Measurements from ENCODE around the gene MEGF11.

The MEGF11 gene

GRCh38 chr15:65929573-65929972 is 324.0 kb downstream of the MEGF11 start:
- DNase-seq, result no peak

DNA sequence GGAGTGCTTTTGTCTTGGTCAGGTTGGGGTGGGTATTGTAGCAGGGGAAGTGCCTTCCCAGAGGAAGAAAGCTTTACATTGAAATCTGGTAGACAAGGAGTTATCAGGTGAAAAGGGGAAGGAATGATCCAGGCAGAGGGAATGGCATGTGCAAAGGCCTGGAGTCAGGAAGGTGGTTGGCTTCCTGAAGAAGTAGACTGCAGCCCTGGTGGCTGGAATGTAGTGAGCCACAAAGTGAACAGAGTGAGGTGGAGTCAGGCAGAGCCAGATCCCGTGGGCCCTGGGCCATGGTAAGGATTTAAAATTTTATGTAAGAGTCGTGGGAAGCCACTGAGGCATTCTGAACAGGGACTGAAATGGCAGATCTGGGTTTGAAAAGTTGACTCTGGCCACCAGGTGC is 326.0 kb downstream of the MEGF11 start:
- DNase-seq, result no peak

GRCh38 chr15:65926899-65927298 is 326.7 kb downstream of the MEGF11 start:
- DNase-seq, result no peak

DNA sequence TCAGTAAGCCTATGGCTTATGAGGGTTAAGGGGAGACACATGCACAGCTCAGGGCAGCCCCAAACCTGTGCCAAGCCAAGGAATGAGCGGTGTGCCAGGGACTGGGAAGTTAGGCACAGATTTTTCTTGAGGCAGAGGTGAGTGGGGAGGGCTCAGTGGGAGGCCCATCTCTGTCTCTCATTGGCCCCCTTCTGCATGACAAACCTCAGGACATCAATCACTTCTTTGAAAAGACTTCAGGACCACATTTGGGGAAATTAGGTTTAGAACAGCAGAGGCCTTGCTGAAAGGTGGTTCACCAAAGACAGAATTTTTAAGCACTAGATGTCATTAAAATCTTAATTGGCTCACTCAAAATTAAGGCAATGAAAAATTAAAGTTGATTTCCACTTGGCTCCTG is 327.1 kb downstream of the MEGF11 start:
- no peak for DNase-seq

DNA sequence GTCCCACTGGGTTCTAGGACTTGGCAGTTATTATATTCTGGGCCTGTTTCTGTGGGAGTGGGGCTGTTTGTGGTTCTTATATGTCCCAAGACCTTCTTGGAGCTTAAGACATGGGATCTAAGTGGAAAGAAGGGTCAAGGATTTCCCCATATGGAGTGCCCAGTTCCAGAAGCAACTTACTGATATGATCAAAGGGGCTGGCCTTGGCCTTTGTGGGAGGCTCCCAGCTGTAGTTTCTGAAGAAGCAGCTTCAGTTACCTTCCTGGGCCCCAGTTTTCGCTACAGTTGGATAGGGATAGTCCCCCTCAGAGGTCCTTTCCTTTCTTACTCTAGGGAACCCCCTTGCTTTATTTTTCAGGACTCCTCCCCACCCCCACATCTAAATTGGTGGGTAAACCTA is 328.2 kb downstream of the MEGF11 start:
- no peak for DNase-seq

GRCh38 chr15:65924004-65924403 is 329.5 kb downstream of the MEGF11 start:
- DNase-seq, result no peak

GRCh38 chr15:65923264-65923663 is 330.3 kb downstream of the MEGF11 start:
- DNase-seq, result no peak

- DNase-seq, result no peak
Observed at GRCh38 chr15:65922621-65923020, 330.9 kb downstream of the MEGF11 start.

DNA sequence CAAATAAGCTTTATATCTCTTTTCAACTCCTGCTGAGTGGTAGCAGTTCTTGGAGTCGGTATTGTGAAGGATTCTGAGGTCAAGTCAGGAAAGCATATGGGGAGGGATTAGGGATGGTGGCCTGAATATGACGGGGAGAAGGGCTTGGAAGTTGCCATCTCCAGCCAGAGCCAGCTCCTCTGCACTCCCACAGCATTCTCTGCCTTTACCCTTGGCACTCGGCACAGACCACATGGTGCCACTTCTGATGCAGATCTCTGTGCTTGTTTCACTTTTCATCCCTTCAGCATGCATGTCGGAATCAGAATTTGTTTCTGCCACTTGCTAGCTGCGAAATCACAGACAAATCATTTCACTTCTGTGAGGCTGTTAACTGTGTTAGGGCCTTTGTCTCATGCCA is 331.8 kb downstream of the MEGF11 start:
- no peak for DNase-seq

DNA sequence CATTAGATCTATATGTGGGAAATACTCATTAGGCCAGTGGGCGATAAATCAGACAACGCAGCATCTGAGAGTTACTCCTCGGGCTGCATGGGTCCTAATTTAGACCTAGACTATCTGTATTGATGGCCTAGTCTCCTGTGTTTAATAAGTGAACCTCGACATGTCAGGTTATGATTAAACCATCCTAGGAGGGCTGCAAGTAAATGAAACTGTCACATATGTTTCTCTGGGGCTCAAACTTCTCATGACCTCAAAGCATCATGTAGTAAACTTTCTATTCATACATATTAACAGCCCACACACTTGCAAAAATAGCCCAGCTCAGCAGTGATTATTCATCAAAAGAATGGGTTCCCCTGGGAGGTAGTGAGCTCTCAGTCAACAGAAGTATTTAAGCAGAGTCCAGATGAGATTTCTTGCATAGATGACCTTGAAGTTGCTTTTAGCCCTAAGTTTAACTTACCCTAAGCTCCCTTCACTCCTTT is 332.7 kb downstream of the MEGF11 start:
- DNase-seq, result no peak

- DNase-seq, result no peak
Observed at GRCh38 chr15:65920121-65920520, 333.4 kb downstream of the MEGF11 start.

DNA sequence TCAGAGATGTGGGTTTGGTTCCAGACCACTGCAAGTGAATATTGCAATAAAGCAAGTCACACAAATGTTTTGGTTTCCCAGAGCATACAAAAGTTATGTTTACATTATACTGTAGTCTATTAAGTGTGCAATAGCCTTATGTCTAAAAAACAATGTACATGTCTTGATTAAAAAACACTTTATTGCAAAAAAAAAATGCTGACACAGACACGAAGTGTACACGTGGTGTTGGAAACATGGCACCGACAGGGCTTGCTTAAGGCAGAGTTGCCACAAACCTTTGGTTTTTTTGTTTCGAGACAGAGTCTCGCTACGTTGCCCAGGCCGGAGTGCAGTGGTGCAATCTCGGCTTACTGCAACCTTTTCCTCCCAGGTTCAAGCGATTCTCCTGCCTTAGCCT is 334.2 kb downstream of the MEGF11 start:
- DNase-seq, result no peak

- DNase-seq, result no peak
Observed at GRCh38 chr15:65918945-65919344, 334.6 kb downstream of the MEGF11 start.

DNA sequence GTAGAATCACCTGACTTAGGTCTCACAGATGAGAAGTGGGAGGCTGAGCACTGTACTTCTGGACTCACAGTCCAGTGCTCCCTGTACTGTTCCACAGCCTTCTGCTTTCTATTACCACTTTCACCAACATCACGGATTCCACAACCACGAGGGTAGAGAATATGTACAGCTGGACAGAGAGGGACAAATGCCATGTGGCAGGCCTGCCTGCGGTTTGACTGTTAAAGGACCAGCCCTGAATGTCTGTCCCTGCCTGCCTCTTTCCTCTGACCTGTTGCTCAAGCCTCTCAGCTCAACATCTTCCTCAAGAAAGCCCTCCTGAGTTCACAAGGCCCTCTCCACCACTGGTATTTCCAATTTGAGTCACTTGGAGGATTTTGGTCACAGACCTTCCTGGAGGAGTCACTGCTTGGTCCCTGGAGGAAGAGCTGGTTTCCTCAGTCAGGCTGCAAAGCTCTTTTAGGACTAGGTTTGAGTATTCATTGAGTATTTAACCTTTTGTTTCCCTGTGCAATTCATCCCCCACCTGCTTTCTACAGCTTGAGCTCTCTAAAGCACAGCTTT is 335.1 kb downstream of the MEGF11 start:
- no peak for DNase-seq

DNA sequence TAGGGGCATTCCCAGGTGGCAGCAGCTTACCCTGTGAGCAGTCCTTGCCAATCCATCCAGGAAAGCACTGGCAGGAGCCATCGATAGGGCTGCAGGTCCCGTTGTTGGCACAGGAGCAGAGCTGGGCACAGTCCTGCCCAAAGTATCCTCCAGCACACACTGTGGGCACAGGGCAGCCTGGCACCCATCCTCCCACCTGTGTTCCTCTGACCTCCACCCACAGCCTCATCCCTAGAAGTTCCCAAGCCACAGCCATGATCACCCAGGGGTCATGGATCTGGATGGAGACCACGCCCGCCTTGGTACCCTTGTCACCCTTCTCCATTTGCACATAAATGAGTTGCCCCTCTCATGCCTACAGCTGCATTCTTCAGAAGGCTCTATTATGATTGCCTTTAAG is 335.6 kb downstream of the MEGF11 start:
- no peak for DNase-seq

DNA sequence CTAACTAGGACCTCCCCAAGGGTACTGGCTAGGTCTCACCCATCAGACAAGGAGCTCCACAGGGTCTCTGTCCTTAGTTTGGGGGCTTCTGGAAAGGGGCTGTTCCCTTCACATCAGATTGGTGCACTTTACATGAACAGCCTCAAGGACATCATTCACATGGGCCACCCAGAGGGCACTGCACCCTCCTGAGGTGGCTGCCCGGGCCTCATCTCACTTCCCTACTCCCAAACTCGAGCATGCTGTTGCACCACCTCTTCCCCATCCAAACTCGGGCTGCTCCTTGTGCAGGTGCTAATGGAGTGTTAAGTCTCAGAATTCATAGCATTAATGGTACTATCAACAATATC is 336.2 kb downstream of the MEGF11 start:
- DNase-seq, result no peak

DNA sequence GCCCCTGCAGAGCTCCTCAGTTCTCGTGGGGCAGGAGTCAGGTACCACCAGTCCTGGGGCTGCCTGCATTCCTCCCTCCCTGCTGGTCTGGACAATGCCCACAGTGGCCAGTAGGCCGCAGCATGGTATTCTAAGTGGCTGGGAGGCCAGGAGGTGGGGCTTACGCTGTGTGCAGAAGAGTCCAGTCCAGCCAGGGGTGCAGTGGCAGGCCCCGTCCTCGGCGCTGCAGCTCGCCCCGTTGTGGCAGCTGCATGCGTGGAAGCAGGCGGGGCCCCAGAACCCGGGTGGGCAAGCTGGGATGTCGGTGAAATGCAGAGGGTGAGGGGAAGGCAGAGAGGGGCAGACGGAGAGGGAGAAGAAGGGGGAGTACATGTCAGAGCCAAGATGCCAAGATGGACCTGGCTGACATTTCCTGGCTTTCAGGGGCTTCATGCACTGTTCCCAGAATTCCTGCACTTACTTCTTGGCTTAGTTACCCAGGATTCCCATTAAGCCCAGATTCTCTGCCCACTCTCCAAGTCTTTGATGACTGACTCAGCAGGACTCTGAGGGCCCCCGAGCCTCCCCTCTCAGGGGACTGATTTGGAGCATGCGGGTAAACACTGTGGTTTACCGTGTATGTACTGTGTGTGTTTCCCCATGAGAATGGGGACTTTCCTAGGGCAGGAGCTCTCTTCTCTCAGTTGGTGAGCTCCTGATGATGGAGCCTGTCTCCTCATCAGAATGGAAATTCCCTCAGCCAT is 336.7 kb downstream of the MEGF11 start:
- no peak for DNase-seq

DNA sequence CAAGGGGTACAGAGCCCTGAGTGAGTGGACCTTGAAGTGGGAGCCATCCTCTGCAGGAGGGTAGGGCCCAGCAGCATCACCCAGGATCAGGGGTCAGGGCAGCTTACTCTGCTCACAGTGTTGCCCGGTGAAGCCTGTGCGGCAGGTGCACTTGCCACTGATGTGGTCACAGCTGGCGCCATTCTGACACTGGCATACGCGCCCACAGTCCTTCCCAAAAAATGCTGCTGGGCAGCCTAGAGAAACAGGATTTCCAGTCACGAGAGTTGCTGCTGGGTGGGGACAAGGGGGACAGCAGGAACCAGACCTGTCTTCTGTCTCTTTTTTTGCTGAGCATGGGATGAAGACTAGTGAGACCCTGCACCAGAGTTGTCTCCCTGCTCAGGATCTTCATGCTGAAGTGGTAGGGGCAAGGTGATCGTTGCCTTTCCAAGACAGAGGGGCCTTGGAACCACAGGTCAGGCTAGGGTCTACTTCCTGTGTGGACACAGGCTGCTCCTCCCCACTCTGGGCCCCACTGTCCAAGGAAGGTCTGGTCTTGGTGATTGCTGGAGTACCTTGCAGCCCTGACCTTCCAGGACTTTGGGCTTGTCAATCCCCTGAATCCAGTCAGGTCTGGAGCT is 337.4 kb downstream of the MEGF11 start:
- DNase-seq, result no peak

- DNase-seq, result no peak
Observed at GRCh38 chr15:65914981-65915925, 338.3 kb downstream of the MEGF11 start.

- DNase-seq, result no peak
Observed at GRCh38 chr15:65914386-65914785, 339.2 kb downstream of the MEGF11 start.

DNA sequence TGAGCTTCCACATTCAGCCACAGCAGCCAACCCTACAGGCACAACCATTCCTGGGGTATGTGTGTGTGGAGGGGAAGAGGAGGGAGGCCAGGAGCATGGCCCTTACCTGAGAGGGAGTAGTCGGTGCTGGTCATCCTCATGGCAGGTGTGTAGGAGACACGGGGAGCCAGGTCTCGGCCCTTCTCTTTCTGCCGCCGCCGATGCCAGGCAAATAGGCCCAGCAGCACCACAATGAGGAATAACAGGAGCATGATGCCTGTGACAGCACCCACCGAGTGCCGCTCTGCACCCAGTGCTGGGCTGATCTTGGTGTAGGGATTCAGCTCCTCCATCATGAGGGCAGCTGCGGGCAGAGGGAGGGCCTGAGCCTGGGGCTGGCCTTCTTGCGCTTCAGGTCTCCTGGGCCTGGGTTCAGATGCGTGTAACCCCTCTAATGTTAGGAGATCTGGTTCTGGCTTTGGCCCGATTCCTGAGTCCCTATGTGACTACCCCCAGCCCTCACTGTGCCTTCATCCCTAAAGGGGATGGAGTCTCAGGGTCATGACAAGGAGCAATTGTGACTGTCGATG is 339.8 kb downstream of the MEGF11 start:
- no peak for DNase-seq

- DNase-seq, result no peak
Observed at GRCh38 chr15:65912235-65912634, 341.3 kb downstream of the MEGF11 start.

DNA sequence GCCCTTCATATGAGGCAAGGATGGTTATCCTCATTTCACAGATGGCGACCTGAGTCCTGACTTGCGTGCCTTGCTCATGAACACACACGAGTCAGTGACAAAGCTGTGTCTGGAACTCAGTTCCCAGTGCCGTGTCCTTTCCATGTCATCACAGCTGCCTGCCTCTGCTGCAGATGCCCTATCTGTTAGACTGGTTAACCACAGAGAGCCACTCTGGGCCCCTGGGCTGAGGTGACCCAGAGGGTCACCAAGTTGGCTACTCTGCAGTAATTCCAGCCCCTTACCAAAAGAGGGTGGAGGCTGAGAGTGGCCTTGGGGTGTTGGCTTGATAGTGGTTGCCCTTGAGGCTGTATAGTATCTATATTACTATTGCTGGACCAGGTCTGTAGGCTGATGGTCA is 343.2 kb downstream of the MEGF11 start:
- DNase-seq, result no peak

Data from NCI-H1694 treated with DMSO at 0.1 percent for 48 hours (cell line).